ENCODE measurements around the gene TPD52L2.
"Not testable (repeated sequence)": the region's sequence is repeated elsewhere in the genome, so short reads cannot be mapped to it uniquely, and the experiment has no call there.

Gene TPD52L2

DNA sequence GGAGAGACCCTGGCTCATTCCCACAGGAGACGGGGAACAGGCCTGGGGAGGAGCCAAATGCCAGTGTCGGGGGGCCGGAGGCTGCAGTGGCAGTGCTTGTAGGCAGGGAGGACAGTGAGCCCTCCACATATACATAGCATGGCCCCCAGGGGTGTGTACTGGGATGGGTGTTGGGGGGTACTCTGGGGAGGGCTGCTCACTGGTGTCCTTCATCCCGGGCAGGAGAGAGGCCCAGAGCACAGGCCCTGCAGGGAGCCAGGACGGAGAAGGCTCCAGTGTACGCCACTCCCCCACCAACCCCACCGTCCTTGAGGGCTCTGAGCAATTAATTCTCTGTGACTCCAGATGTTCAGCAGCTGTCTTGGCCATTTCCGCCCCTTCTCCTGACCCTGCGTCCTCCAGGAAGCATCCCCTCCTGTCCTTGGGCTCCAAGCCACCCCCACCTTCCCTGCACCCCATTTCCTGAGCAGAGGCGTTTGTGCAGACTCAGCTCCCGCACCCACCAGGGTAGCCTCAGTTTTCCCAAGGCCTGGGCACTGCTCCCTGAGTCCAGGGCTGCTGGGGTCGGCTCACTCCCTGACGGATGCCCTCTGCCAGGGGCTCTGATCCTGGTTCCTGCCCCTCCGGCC lies 7.2 kb upstream of the TPD52L2 start:
- peak in 1 of 2 donors; percentile 20 for DNase-seq

DNA sequence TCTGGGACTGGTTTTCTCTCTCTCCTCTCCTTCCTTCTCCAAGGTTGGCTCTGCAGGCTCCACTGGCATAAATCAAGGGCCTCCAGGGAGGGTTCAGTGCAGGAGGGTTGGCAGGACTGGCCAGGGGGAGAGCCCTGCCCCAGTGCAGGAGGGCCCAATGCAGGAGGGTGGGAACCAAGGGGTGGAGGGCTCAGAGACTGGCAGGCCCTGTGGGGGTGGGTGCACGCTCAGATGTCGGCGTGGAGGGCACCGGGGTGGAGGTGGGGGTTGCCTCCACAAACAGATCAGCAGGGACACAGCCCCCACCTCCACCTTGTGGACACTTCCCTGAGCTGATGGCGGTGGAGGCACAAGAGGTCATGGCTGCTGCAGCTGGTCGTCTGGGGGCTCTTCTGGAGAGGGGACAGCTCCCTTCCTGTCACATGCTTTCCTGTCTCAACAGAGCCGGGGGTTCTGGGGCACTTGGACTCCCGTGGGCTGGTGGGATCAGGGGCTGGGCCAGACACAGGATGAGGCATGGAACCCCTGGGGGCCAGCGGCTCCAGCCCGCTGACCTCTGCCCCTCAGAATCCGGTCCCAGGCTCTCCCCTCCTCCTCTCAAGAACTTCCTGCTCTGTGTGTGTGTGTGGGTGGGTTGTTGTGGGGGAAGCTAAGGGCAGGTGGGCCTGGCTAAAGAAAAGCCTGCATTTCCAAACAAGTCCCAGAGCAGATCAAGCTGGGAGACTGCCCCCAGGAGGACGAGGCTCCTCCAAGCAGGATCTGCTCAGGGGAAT lies 6.5 kb upstream of the TPD52L2 start:
- DNase-seq = no peak

DNA sequence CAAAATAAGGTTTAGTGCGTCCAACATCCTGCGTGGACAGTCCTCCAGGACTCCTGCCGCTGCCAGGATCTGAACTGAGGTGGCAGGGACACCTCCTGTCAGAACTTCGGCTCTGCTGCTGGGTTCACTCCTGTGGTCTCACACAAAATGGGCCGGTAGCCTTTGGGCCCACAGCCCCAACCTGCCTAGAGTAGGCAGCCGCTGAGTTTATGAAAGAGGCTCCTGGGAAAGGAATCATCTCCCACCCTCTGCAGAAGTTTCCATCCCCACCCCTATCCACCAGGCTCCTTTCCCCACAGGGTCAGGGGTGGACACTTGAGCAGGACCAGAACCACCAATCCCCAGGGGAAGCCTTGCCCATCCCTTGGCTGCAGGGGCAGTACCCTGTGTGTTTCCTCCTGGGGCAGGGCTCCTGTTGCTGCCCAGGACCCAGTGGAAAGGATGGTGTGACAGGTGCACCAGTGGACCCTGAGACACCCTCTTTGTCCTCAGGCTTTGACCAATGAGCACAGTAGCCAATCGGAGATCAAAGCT lies 5.8 kb upstream of the TPD52L2 start:
- DNase-seq = no peak

DNA sequence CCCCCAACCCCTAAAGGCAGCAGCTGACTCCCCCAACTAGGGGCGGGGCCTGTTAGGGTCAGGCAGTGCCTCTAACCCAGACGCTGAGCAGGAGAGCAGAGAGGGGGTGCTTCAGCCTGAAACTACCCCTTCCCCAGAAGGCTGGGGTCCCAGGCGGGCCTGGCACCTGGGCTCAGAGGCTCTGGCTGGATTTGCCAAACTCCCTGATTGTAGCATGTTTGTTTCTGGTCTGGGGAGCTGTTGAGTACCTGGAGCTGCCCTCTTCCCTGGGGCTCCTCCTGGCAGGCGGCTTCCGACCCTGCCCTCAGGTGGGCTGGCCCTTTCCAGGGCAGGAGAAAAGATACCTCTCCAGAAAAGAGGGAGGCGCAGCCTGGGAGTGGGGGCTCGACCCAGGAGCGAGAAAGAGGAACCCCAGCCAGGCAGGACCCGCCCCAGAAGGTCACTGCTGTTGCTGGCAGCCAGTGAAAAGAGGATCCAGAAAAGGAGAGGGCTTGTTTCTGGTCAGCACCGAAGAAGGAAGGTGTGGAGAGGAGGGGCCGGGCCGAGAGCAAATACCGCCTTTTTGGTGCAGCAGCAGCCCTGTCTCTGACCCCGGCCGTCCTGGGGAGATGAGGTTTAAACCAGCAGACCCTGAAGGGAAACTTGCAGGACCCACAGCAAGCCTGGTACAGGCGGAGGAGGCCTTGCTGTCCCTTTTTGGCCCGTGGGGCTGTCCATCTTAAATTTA lies 4.6 kb upstream of the TPD52L2 start:
- DNase-seq = no peak

DNA sequence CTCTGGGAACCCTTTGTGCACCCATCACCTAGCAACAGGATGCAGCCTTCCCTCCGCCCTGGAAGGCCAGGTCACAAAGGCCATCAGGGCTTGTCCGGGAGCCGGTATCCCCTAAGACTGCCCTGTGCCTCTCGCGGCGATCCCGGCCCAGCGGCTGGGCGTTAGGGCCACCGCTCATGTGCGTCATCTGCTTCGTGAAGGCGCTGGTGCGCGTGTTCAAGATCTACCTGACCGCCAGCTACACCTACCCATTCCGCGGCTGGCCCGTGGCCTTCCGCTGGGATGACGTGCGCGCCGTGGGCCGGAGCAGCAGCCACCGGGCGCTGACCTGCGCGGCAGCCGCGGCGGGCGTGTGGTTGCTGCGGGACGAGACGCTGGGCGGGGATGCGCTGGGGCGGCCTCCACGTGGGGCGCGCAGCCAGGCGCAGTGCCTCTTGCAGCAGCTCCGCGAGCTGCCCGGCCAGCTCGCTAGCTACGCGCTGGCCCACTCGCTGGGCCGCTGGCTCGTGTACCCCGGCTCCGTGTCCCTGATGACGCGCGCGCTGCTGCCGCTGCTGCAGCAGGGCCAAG lies 3.6 kb upstream of the TPD52L2 start, which contains the start of gene ABHD16B:
ABHD16B (plus strand) TSS at position 134 of the 570 bp plus-strand sequence; CDS start at position 177, 43 bp downstream.
- DNase-seq = no peak

DNA sequence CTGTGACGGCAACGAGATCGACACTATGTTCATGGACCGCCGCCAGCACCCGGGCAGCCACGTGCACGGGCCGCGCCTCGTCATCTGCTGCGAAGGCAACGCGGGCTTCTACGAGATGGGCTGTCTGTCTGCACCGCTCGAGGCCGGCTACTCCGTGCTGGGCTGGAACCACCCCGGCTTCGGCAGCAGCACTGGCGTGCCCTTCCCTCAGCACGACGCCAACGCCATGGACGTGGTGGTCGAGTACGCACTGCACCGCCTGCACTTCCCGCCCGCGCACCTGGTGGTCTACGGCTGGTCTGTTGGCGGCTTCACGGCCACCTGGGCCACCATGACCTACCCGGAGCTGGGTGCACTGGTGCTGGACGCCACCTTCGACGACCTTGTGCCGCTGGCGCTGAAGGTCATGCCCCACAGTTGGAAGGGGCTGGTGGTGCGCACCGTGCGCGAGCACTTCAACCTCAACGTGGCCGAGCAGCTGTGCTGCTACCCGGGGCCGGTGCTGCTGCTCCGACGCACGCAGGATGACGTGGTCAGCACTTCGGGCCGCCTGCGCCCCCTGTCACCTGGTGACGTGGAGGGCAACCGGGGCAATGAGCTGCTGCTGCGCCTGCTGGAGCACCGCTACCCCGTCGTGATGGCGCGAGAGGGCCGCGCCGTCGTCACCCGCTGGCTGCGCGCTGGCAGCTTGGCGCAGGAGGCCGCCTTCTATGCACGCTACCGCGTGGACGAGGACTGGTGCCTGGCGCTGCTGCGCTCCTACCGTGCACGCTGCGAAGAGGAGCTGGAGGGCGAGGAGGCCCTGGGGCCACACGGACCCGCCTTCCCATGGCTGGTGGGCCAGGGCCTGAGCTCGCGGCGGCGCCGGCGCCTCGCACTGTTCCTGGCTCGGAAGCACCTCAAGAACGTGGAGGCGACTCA lies 2.8 kb upstream of the TPD52L2 start:
- DNase-seq = no peak

DNA sequence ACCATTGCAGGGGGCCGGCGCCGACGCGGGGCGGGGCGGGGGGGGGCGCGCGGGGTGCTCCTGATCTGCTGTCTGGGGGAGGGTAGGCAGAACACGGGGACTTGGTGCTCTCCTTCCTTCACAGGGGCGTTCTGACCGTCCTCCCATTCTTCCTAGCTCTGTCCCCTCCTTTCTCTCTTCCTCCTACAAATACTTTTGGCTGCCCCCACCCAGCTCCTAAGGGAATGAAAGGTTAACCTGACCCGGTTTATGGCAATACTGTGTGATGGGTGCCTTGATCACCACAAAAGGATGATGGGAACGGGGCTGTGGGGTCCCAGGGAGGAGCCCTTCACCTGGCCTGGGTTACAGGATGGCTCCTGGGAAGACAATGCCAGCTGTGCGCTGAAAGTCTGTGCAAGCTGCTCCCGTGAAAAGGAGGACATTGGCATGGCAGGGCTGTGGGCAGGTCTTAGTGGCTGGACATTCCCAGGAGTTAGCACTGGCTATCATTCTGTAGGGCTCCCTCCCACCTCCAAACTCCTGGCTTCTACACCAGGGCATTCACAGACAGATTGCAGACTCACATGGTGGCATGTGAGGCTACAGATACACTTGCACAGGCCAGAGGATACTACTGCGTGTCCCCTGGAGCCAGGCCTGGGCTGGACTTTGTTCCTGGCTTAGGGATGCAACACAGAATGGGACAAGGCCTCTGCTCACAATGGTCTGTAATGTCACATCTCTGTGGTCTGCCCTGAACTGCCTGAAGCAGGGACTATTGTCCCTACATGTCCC lies 1.9 kb upstream of the TPD52L2 start:
- DNase-seq = no peak

DNA sequence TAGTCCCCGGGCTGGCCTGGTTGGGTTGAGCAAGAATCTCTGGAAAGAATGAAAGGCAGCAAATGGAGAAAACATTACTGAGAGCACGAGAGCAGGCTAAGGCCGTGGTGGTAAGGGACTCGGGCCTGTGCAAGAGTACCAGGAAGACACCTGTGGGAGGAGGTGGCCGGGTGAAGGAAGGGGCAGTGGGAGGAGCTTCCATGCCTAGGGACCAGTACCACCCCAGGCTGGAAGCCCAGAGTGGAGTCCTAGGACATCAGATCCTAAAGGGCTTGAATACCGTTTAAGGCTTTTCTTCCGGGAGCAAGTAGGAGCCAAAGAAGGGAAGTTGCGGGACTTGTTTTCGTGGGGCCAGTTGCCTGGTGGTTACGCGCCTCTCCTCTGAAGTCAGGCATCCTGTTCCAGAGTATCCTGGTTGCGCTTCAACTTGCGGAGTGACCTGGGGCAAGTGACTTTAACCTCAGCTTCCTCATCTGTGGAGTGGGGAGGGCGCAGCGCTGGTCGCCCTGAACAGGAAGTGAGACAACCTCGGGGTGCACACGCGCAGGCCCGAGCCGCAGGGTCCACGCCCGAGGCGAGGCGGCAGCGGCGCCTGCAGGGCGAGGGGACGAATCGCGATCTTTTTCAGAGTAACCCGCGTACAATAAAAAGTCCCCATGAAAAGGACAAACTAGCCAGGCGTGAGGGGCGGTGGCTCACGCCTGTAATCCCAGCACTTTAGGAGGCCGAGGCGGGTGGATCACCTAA lies 1.1 kb upstream of the TPD52L2 start:
- peak; percentile 78 to 79 for DNase-seq

DNA sequence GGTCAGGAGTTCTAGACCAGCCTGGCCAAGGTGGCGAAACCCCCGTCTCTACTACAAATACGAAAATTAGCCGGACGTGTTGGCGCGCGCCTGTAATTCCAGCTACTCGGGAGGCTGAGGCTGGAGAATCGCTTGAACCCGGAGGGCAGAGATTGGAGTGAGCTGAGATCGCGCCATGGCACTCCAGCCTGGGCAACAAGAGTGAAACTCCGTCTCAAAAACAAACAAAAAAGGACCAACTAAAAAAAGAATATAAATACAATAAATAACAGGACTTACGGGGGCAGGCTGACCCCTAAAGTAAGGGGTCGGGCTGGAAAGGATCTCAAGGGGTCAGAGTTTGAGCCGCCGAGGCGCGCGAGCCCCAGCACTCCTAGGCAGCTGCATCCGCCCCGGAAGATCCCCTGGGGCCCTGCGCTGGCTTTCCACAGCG lies 509 bp upstream of the TPD52L2 start:
- DNase-seq = peak in 1 of 2 donors; percentile 32

DNA sequence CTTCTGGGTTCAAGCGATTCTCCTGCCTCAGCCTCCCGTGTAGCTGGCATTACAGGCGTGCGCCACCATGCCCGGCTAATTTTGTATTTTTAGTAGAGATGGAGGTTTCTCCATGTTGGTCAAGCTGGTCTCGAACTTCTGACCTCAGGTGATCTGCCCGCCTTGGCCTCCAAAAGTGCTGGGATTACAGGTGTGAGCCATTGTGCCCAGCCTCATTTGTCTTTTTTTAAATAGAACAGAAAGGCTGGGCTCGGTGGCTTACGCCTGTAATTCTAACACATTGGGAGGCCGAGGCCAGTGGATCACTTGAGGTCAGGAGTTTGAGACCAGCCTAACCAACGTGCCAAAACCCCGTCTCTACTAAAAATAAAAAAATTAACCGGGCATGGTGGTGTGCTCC lies 2.0 kb downstream of the TPD52L2 start:
- not testable (repeated sequence) for DNase-seq

DNA sequence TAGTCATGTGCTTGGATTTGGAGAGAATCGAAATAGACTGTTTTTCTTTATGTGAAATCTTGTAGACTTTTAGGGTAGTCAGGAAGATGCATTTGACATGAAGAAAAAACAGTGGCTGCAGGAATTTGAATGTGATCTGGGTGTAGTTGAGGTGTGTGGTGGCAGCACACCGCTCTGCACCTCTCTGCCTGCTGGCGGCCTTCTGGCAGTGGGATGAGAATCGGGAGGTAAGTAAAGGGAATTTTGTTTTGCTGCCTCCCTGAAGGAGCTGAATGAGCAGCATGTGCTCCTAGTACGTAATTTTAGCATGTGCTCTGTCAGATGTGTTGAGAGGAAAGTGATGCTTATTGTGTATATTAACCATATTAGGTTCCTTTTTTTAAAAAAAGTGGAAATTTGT lies 3.2 kb downstream of the TPD52L2 start:
- DNase-seq = no peak

DNA sequence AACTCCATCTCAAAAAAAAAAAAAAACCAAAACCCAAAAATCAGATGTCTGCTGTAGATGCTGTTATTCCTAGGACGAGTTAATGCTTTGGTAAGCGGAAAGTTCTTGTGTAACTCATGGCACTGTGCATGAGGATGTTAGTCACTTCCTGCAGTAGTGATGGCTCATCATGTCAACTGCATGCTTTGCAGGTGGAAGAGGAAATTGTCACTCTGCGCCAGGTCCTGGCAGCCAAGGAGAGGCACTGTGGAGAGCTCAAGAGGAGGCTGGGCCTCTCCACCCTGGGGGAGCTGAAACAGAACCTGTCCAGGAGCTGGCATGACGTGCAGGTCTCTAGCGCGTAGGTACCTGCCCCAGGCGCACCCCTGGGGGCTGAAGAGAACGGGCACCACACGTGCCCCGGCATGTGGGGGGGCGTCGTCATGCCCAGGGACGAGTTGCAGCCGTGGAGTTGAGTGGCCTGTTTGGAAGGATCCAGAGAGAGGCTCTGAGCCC lies 8.5 kb downstream of the TPD52L2 start:
- DNase-seq = peak; percentile 53

DNA sequence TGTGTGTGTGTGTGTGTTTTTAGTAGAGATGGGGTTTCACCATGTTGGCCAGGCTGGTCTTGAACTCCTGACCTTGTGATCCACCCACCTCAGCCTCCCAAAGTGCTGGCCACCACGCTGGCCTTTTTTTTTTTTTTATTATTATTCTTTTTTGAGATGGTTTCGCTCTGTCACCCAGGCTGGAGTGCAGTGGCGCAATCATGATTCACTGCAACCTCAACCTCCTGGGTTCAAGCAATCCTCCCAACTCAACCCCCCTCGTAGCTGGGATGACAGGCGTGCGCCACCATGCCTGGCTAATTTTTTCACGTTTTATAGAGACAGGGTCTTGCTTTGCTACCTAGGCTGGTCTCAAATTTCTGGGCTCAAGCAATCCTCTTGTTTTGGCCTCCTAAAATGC lies 9.2 kb downstream of the TPD52L2 start:
- not testable (repeated sequence) for DNase-seq

DNA sequence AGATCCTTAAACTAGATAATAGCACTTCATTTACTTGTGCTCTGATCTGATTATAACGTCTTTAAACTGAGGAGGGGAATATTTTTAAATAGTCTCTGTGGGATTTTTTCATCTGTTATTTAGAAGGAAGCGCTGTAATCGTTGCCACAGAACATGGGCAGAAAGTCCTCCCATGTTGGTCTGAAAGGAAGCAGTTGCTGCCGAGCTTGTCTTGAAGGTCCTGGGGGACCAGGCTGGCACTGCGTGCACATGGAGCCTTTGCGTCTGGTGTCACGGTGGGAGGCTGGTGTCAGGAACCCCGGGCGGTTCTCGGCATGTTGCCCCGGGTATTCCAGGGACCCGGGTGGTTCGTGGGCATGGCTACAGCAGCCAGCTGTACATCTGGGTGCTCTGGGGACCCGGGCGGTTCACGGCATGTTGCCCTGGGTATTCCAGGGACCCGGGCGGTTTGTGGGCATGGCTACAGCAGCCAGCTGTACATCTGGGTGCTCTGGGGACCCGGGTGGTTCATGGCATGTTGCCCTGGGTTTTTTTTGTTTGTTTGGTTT lies 11.5 kb downstream of the TPD52L2 start:
- DNase-seq = no peak

DNA sequence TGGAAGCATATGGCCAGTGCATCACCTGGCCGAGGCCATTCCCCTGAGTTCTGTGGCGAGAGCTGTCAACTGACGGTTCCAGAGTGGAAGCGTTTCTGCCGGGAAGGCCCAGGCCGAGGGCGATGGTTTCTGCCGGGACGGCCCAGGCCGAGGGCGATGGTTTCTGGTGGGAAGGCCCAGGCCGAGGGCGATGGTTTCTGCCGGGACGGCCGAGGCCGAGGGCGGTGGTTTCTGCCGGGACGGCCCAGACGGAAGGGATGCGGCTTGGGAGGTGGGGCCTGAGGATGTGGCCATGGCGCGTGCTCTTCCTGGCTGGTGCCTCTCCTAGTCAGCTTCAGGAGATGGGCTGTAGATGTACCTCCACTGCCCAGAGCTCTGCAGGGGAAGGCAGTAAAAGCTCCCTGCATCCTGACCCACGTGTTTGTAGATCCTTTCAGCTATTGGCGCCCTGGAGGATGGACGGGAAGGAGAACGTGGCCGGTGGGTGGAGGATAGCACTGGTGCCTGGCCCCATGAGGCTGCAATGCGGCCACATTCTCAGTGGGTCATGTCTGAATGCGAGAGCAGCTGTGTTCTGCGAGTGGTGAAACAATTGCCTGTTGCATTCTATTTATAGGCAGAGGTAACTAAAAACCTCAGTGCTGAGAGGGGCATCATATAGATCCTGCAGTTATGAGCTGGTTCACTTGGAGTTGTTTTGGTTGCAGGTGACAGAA lies 12.8 kb downstream of the TPD52L2 start:
- no peak for DNase-seq

DNA sequence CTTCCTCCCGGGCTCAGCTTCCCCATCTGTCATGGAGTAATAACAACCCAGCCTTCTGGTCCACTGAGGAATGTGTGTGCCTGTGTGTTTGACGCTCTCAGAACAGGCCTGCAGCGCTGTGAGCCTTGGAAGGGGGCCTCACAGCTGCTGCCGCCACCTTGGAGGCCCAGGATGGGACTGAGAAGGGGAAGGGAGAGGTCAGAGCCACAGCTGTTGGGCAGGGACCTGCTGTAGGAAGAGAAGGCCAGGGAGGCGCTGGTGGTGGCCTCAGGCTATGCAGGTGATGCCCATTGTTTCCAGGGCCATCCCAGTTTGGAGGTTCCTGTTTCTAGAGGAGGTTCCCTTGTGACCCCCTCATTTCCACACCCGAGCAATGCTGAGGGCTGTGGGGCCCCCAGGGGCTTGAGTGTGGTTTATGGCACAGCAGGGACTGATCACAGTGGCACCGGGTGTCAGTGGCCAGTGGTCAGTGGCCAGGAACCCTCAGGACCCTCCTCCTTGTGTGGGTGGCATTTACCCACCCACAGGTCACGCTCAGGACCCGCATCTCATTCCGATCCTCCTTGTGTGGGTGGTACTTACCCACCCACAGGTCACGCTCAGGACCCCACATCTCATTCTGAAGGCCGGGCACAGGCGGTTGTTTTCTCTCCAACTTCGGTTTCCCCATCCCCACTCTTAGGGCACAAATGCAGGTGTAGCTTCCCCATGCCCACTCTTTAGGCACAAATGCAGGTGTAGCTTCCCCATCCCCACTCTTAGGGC lies 14.0 kb downstream of the TPD52L2 start:
- no peak for DNase-seq

DNA sequence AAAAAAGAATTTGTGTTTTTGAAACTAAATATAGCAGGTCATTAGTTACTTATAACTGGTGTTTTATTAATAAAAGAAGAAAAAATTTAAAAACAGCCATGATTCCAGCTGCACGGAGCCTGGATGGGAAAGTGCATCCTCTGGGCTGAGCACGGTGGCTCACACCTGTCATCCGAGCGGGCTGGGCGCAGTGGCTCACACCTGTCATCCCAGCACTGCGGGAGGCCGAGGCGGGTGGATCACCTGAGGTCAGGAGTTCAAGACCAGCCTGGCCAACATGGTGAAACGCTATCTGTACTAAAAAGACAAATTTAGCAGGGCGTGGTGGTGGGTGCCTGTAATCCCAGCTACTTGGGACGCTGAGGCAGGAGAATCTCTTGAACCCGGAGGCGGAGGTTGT lies 15.8 kb downstream of the TPD52L2 start:
- not testable (repeated sequence) for DNase-seq
